H1 (cell line): ENCODE measurements around the gene CD300LG. TPM values are rescaled to one million over a fixed set of nuclear protein-coding genes. Genes with fewer than 3 reads are reported as not detected.

Experiments used
- CTCF ChIA-PET: fragments of 300-600 bp; sonication (Branson Sonifier 250); formaldehyde crosslinking; loops from one replicate; lab custom pipeline; 2021; ENCODE audit not compliant: partially characterized antibody; lab: Charles Lee
- POLR2A ChIA-PET: fragments of 300-600 bp; sonication (Branson Sonifier 250); formaldehyde crosslinking; loops from one replicate; lab custom pipeline; 2021; ENCODE audit warnings: inconsistent platforms; ENCODE audit not compliant: partially characterized antibody; lab: Charles Lee
- DNase-seq, 2 experiments: peaks; one replicate each; pipeline versions ENCODE4 v3.0.0 to v3.0.0-alpha.2; 2010 to 2022; ENCODE audit warnings: low spot score in 2 of 2, low read depth in 1 of 2, mixed read lengths in 1 of 2
- FAIRE-seq: peaks from 2 replicates; lab custom pipeline; 2011; peaks lifted over from hg19 to GRCh38; lab: Jason Lieb, UNC
- H2AFZ ChIP-seq: 2 replicates; pipeline ENCODE4 v1.8.1; 2012; ENCODE audit warnings: low read length, inconsistent platforms
- H2AK5ac ChIP-seq: 2 replicates; pipeline ENCODE4 v1.6.1; 2013; ENCODE audit warnings: low read depth, low read length
- H2BK120ac ChIP-seq: replicated peaks from 2 replicates; pipeline ENCODE3; 2013; ENCODE audit warnings: low read depth, low read length, inconsistent platforms
- H2BK12ac ChIP-seq: 2 replicates; pipeline ENCODE4 v1.6.1; 2013; ENCODE audit warnings: low read depth, low read length
- H2BK15ac ChIP-seq: 2 replicates; pipeline ENCODE4 v1.6.1; 2013; ENCODE audit warnings: low read length
- H2BK20ac ChIP-seq: 2 replicates; pipeline ENCODE4 v1.6.1; 2013; ENCODE audit warnings: low read length
- H2BK5ac ChIP-seq: 2 replicates; pipeline ENCODE4 v1.6.1; 2013; ENCODE audit warnings: low read depth, low read length
- H3K14ac ChIP-seq: 2 replicates; pipeline ENCODE4 v1.6.1; 2013; ENCODE audit warnings: inconsistent platforms; ENCODE audit not compliant: insufficient read length
- H3K18ac ChIP-seq: 2 replicates; pipeline ENCODE4 v1.6.1; 2013; ENCODE audit warnings: low read length; ENCODE audit errors: extremely low read depth
- H3K23ac ChIP-seq: 2 replicates; pipeline ENCODE4 v1.6.1; 2013; ENCODE audit warnings: inconsistent platforms; ENCODE audit not compliant: insufficient read length
- H3K23me2 ChIP-seq: 2 replicates; pipeline ENCODE4 v1.6.1; 2013; ENCODE audit warnings: low read depth, low read length
- H3K27ac ChIP-seq: 2 replicates; pipeline ENCODE4 v1.6.1; 2011; ENCODE audit warnings: low read depth, low read length, inconsistent platforms
- H3K27me3 ChIP-seq, 4 experiments: replicated peaks in 1 of 4; 1 replicate in 1 of 4; 2 replicates in 3 of 4; pipeline versions ENCODE4 v1.6.1 to v1.8.1; 2011 to 2013; ENCODE audit warnings: low read length in 3 of 4, mild to moderate bottlenecking in 3 of 4, inconsistent platforms in 2 of 4, mixed read lengths in 2 of 4, moderate library complexity in 1 of 4; ENCODE audit not compliant: control insufficient read depth in 3 of 4, insufficient read depth in 3 of 4; ENCODE audit errors: extremely low read depth in 1 of 4
- H3K36me3 ChIP-seq, 4 experiments: 2 replicates each; pipeline versions ENCODE4 v1.6.1 to v1.8.1; 2011 to 2013; ENCODE audit warnings: mild to moderate bottlenecking in 4 of 4, low read length in 3 of 4, moderate library complexity in 2 of 4, control low read depth in 1 of 4, inconsistent platforms in 1 of 4; ENCODE audit not compliant: insufficient read depth in 4 of 4, control insufficient read depth in 2 of 4
- H3K4ac ChIP-seq: replicated peaks from 2 replicates; pipeline ENCODE3; 2013; ENCODE audit warnings: low read length, low read depth, mixed read lengths, inconsistent platforms; ENCODE audit not compliant: insufficient read length
- H3K4me1 ChIP-seq, 4 experiments: replicated peaks in 1 of 4; 1 replicate in 1 of 4; 2 replicates in 3 of 4; pipeline versions ENCODE4 v1.6.1 to v1.8.1; 2011 to 2013; ENCODE audit warnings: low read length in 3 of 4, inconsistent platforms in 2 of 4, mixed read lengths in 1 of 4; ENCODE audit not compliant: insufficient read depth in 4 of 4, control insufficient read depth in 3 of 4
- H3K4me2 ChIP-seq, 2 experiments: 2 replicates each; pipeline versions ENCODE4 v1.6.1 to v1.8.1; 2011 to 2013; ENCODE audit warnings: low read depth in 2 of 2, low read length in 2 of 2, control low read depth in 1 of 2, inconsistent platforms in 1 of 2, mild to moderate bottlenecking in 1 of 2; ENCODE audit not compliant: insufficient read depth in 1 of 2
- H3K4me3 ChIP-seq, 4 experiments: fragments of 200-600, 300-600 bp in 1 of 4; sonication (generic), shearing (Covaris generic), sonication (Bioruptor Twin) in 1 of 4; 2 replicates each; pipeline versions ENCODE4 v1.5.1 to v1.8.1; 2011 to 2016; ENCODE audit warnings: low read length in 4 of 4, low read depth in 3 of 4, control low read depth in 2 of 4, inconsistent platforms in 2 of 4, mild to moderate bottlenecking in 2 of 4, mixed read lengths in 1 of 4, moderate library complexity in 1 of 4; ENCODE audit not compliant: insufficient read depth in 2 of 4; ENCODE audit errors: extremely low read depth in 1 of 4
- H3K56ac ChIP-seq: replicated peaks from 2 replicates; pipeline ENCODE3; 2013; ENCODE audit warnings: low read depth, mild to moderate bottlenecking, mixed read lengths, low read length, inconsistent platforms; ENCODE audit not compliant: insufficient read length
- H3K79me1 ChIP-seq: 2 replicates; pipeline ENCODE4 v1.6.1; 2013; ENCODE audit warnings: low read depth, low read length, control low read depth
- H3K79me2 ChIP-seq, 2 experiments: 2 replicates each; pipeline versions ENCODE4 v1.6.1 to v1.8.1; 2012 to 2013; ENCODE audit warnings: low read length in 2 of 2, mild to moderate bottlenecking in 2 of 2, inconsistent platforms in 1 of 2; ENCODE audit not compliant: insufficient read depth in 2 of 2, control insufficient read depth in 1 of 2
- H3K9ac ChIP-seq, 4 experiments: replicated peaks in 1 of 4; 1 replicate in 1 of 4; 2 replicates in 3 of 4; pipeline versions ENCODE4 v1.6.1 to v1.8.1; 2011 to 2013; ENCODE audit warnings: low read depth in 3 of 4, low read length in 3 of 4, control low read depth in 2 of 4, mild to moderate bottlenecking in 2 of 4, moderate library complexity in 2 of 4, inconsistent platforms in 1 of 4; ENCODE audit errors: extremely low read depth in 1 of 4
- H3K9me3 ChIP-seq, 2 experiments: 2 replicates each; pipeline versions ENCODE4 v1.6.1 to v1.8.1; 2012 to 2013; ENCODE audit warnings: mild to moderate bottlenecking in 2 of 2, moderate library complexity in 2 of 2, control low read depth in 1 of 2, inconsistent platforms in 1 of 2, low read depth in 1 of 2, low read length in 1 of 2, mixed read lengths in 1 of 2; ENCODE audit not compliant: insufficient read depth in 2 of 2
- H4K20me1 ChIP-seq, 2 experiments: replicated peaks in 1 of 2; 2 replicates each; pipeline versions ENCODE3 to v1.8.1; 2011 to 2013; ENCODE audit warnings: inconsistent platforms in 2 of 2, low read length in 2 of 2, mild to moderate bottlenecking in 1 of 2; ENCODE audit not compliant: insufficient read depth in 2 of 2, control insufficient read depth in 1 of 2
- H4K5ac ChIP-seq: 2 replicates; pipeline ENCODE4 v1.6.1; 2013; ENCODE audit warnings: low read length, low read depth, mixed read lengths, inconsistent platforms; ENCODE audit not compliant: insufficient read length
- H4K8ac ChIP-seq: 2 replicates; pipeline ENCODE4 v1.8.0; 2013; ENCODE audit warnings: mild to moderate bottlenecking, moderate library complexity, low read length, inconsistent platforms; ENCODE audit not compliant: insufficient read depth; ENCODE audit errors: extremely low read depth
- H4K91ac ChIP-seq: replicated peaks from 2 replicates; pipeline ENCODE3; 2013; ENCODE audit warnings: low read length, mixed read lengths, inconsistent platforms; ENCODE audit not compliant: insufficient read length
- ASH2L ChIP-seq: fragments of 200-600, 300-600 bp; sonication (generic); IDR thresholded peaks from one replicate; pipeline ENCODE4 v1.7.1; 2017; ENCODE audit warnings: low read length
- CHD2 ChIP-seq: IDR thresholded peaks from 2 replicates; pipeline ENCODE4 v1.6.1; 2012; ENCODE audit warnings: low read length, improper control_type of control experiment
- SP1 ChIP-seq: IDR thresholded peaks from 2 replicates; pipeline ENCODE4 v1.6.1; 2011; ENCODE audit warnings: low read depth, low read length
- WGBS, 2 experiments: shearing (Covaris generic) in 1 of 2; methylation state at CpG; one replicate each; pipeline versions ENCODE4 v1.1.6 to v1.1.7; 2013 to 2015; ENCODE audit warnings: low lambda C conversion rate in 2 of 2, mixed read lengths in 2 of 2, inconsistent platforms in 1 of 2, low coverage in 1 of 2, missing lambda C conversion rate in 1 of 2; ENCODE audit not compliant: insufficient replicate concordance in 2 of 2, insufficient coverage in 1 of 2, insufficient read length in 1 of 2; ENCODE audit errors: extremely low coverage in 1 of 2, missing lambda C conversion rate in 1 of 2; 5-methylcytosine and 5-hydroxymethylcytosine counted together
- polyA plus RNA-seq, 7 experiments: library from polyadenylated mRNA; depleted of rRNA in 3 of 7; stranded (reverse) in 5 of 7; unstranded in 2 of 7; fragments of >200 nt in 5 of 7; fragments of 200-250 nt in 2 of 7; gene quantifications; 1 replicate in 5 of 7; 2 replicates in 1 of 7; 4 replicates in 1 of 7; pipeline versions ENCODE4 v1.2.1 to v1.2.3, GENCODE V29; 2011 to 2013; ENCODE audit warnings: missing spikeins in 2 of 7, mixed read lengths in 2 of 7
- total RNA-seq: library from RNA; stranded (reverse); fragmentation: NEBNext Ultra II Directional; extraction: Animal tissue kit (Norgen Biotek cat#: 25700); gene quantifications from 2 replicates; pipeline ENCODE4 v1.2.1, GENCODE V29; 2021

Gene CD300LG
- total and polyA plus RNA-seq, 2 of the 8 experiments (the other 6 are each of a cell fraction or from before 2014, with no cell fraction given): 0.06 TPM; not detected in 1

DNA sequence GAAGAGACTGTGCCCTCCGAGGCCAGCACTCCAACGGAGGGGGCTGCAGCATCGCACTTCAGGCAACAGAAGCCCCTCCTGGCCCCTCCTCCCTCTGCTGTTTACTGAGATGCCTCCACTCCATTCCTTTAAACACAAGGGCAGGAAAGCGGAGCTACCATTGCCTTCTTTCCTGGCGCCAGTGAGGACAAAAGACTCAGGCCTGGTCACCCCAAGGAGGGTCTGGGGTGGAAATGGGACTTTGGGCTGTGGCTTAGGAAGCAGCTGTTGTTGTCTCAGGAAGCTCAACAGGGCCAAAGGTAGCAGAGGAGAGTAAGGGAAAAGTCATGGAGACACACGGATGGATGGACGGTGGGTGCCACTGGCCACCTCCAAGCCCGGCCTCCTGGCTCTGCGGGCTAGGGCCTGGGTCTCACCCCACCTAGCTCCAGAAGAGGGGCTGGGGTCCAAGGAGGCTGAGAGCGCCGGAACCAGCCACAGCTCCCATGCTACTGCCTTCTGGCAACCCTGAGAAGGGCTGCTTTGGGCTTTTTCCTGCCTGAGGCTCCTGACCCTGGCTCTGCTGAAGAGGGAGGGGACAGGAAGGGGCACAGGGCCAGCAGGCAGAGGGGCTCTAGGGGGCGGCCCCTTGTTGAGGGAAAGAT, 11.1 kb downstream of the CD300LG start:
- CTCF ChIA-PET: interaction anchor here (0.7 to 6.0 kb wide), 8 partner anchors 11 to 70 kb away, joined by 3 to 30 read pairs (median 12); partner anchors contain the start of gene CD300LG
- POLR2A ChIA-PET: no interaction called here
- no peak overlapping the region for H4K91ac ChIP-seq

More for the DNA sequence above, 11.1 kb downstream of the CD300LG start:
- Histone ChIP-seq H3K23ac (no peak overlapping the region), H3K4me1 (peaks cover 0 to 4% (median under 1%) of the 10 kb centered on the region in 4 experiments; a peak in 3 of 7 replicates), H3K4me3 (no peak overlapping the region), H3K79me2 (no peaks in the 10 kb centered on the region), H3K79me1 (no peaks in the 10 kb centered on the region), H2BK15ac (no peak overlapping the region), H3K23me2 (no peaks in the 10 kb centered on the region), H4K5ac (no peak overlapping the region), H3K14ac (no peak overlapping the region), H3K18ac (no peak overlapping the region), H3K9ac (no peak overlapping the region), H2BK12ac (no peak overlapping the region), H3K4ac (no peak overlapping the region), H3K56ac (no peak overlapping the region), H4K20me1 (no peaks in the 10 kb centered on the region), H2BK20ac (no peak overlapping the region), H3K27me3 (no peaks in the 10 kb centered on the region), H4K8ac (no peak overlapping the region), H2AFZ (no peak overlapping the region), H3K4me2 (no peak overlapping the region), H3K9me3 (no peaks in the 10 kb centered on the region), H3K27ac (no peak overlapping the region), H2BK5ac (no peak overlapping the region), H3K36me3 (no peaks in the 10 kb centered on the region), H2AK5ac (no peak overlapping the region), H2BK120ac (no peak overlapping the region)
- no peak for TF ChIP-seq ASH2L
- TF ChIP-seq SP1: no peak
- TF ChIP-seq CHD2: no peak
- WGBS, 2 experiments: 69% methylated on average over 11 of the region's 12 CpGs; no CpG with 5 or more reads in 1 of the 2 experiments
- FAIRE-seq (no peak), DNase-seq (no peak)
